Breast epithelium (tissue), 3 donors: Measurements from ENCODE around the gene ZNF148.

Experiments
- POLR2A ChIP-seq: fragments of 450-650 bp; IDR thresholded peaks from one replicate; pipeline ENCODE4 v1.6.1; 2016; ENCODE audit warnings: antibody characterized with exemption, mild to moderate bottlenecking, moderate library complexity
- TF ChIP-seq, protein P1 (sequence below), 3 donors: fragments of 450-650 bp; IDR thresholded peaks; one replicate each; pipeline ENCODE4 v1.5.1; 2016 to 2017; ENCODE audit warnings: antibody characterized with exemption in 3 of 3, mild to moderate bottlenecking in 3 of 3, moderate library complexity in 3 of 3

DNA sequence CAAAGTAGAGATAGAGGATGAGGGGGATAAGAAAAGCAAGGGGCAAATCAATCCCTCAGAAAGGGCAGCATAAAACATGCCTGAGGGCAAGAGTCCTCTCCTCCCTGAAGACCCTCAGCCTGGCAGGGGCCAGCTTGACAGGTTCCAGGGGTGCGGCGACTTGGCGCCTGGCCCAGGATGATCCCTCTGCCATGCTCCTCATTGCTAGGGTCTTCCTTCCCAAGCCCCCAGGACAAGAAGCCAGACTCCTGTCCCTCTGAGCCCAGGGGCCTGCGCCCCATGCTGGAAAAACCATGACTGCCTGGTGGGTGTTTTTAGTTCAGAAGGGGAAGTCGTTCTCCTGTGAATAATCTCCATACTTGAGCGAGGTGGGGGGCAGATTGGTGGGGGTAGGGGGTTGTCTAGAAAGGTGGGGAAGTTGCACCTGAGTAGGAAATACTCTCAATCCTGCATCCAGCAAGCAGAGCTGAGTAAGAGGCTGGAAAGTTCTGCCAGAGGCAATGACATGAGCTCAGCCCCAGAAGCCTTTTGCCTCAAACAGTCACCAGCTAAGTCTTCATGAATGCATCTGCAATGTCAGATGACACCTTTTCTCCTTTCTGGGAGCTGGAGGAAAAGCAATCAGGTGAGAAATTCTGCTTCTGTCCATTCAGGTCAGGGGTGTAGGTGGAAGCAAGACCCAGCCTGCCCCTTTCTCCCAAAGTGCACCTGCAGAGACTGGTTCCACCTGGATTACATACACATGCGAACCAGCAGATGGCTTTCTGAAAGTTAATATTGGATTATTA lies 180.9 kb downstream of the ZNF148 start:
- TF ChIP-seq, protein P1, sequence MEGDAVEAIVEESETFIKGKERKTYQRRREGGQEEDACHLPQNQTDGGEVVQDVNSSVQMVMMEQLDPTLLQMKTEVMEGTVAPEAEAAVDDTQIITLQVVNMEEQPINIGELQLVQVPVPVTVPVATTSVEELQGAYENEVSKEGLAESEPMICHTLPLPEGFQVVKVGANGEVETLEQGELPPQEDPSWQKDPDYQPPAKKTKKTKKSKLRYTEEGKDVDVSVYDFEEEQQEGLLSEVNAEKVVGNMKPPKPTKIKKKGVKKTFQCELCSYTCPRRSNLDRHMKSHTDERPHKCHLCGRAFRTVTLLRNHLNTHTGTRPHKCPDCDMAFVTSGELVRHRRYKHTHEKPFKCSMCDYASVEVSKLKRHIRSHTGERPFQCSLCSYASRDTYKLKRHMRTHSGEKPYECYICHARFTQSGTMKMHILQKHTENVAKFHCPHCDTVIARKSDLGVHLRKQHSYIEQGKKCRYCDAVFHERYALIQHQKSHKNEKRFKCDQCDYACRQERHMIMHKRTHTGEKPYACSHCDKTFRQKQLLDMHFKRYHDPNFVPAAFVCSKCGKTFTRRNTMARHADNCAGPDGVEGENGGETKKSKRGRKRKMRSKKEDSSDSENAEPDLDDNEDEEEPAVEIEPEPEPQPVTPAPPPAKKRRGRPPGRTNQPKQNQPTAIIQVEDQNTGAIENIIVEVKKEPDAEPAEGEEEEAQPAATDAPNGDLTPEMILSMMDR (IDR thresholded peaks at IDR 0.05): no peak
- TF ChIP-seq POLR2A: no peak
